ENCODE results near the gene MYO9A.

GRCh38 chr15:72154316-72154715, 36.4 kb upstream of the MYO9A start:
- TF ChIP-seq EZH2 (IDR thresholded peaks at IDR 0.05; ENCODE audit: low read depth) (no peak), CTCF (conservative IDR thresholded peaks at IDR 0.05) (no peak)
